Mesendoderm (in vitro differentiated cells): ENCODE data around the gene XXYLT1.

Experiments
- DNase-seq: peaks from one replicate; pipeline ENCODE4 v3.0.0; 2013
- H2AK5ac ChIP-seq: 2 replicates; pipeline ENCODE4 v1.6.1; 2013; ENCODE audit warnings: low read length, inconsistent platforms
- H2BK120ac ChIP-seq: 2 replicates; pipeline ENCODE4 v1.6.1; 2013; ENCODE audit warnings: low read depth, mild to moderate bottlenecking, low read length, moderate library complexity, mixed read lengths
- H2BK15ac ChIP-seq: replicated peaks from 2 replicates; pipeline ENCODE4 v1.6.1; 2013; ENCODE audit warnings: low read depth, mild to moderate bottlenecking, moderate library complexity
- H2BK5ac ChIP-seq: 2 replicates; pipeline ENCODE4 v1.6.1; 2013; ENCODE audit warnings: low read length, inconsistent platforms
- H3K18ac ChIP-seq: 2 replicates; pipeline ENCODE4 v1.6.1; 2013; ENCODE audit warnings: mild to moderate bottlenecking, low read length, mixed read lengths
- H3K23ac ChIP-seq: one replicate; pipeline ENCODE4 v1.6.1; 2013; ENCODE audit warnings: low read length
- H3K27ac ChIP-seq: 2 replicates; pipeline ENCODE4 v1.5.1; 2013; ENCODE audit warnings: low read depth, mild to moderate bottlenecking, inconsistent platforms, low read length, moderate library complexity
- H3K27me3 ChIP-seq: 2 replicates; pipeline ENCODE4 v1.6.1; 2013; ENCODE audit warnings: low read length, control low read depth, mild to moderate bottlenecking, inconsistent platforms; ENCODE audit not compliant: insufficient read depth, poor library complexity
- H3K36me3 ChIP-seq: 2 replicates; pipeline ENCODE4 v1.6.1; 2013; ENCODE audit warnings: low read length, inconsistent platforms; ENCODE audit not compliant: control insufficient read depth, insufficient read depth
- H3K4ac ChIP-seq: one replicate; pipeline ENCODE4 v1.6.1; 2013; ENCODE audit warnings: low read depth, mild to moderate bottlenecking, low read length, moderate library complexity
- H3K4me1 ChIP-seq: 2 replicates; pipeline ENCODE4 v1.6.1; 2013; ENCODE audit warnings: low read depth, low read length, inconsistent platforms; ENCODE audit not compliant: control insufficient read depth
- H3K4me2 ChIP-seq: 2 replicates; pipeline ENCODE4 v1.6.1; 2013; ENCODE audit warnings: low read length
- H3K4me3 ChIP-seq: 2 replicates; pipeline ENCODE4 v1.5.1; 2013; ENCODE audit warnings: mild to moderate bottlenecking, low read length
- H3K56ac ChIP-seq: one replicate; pipeline ENCODE4 v1.6.1; 2013; ENCODE audit warnings: low read length
- H3K79me1 ChIP-seq: 2 replicates; pipeline ENCODE4 v1.6.1; 2013; ENCODE audit warnings: low read length, inconsistent platforms
- H3K79me2 ChIP-seq: 2 replicates; pipeline ENCODE4 v1.6.1; 2013; ENCODE audit warnings: mild to moderate bottlenecking, low read length; ENCODE audit not compliant: control insufficient read depth, insufficient read depth
- H3K9ac ChIP-seq: 2 replicates; pipeline ENCODE4 v1.6.1; 2013; ENCODE audit warnings: low read length, inconsistent platforms
- H4K5ac ChIP-seq: one replicate; pipeline ENCODE4 v1.6.1; 2013; ENCODE audit warnings: low read length
- H4K8ac ChIP-seq: one replicate; pipeline ENCODE4 v1.6.1; 2013; ENCODE audit warnings: low read depth, mild to moderate bottlenecking, control low read depth, low read length, moderate library complexity
- WGBS: extraction: QIAGEN DNeasy Blood & Tissue Kit; methylation state at CpG from one replicate; pipeline ENCODE4 v1.1.7; 2013; ENCODE audit warnings: low lambda C conversion rate, missing lambda C conversion rate; ENCODE audit not compliant: insufficient coverage; ENCODE audit errors: extremely low coverage; 5-methylcytosine and 5-hydroxymethylcytosine counted together

The XXYLT1 gene

GRCh38 chr3:195212033-195212748, 58.8 kb downstream of the XXYLT1 start:
- H2BK15ac ChIP-seq: no peak overlapping the region
- H3K79me2 ChIP-seq: peaks cover 20% of the 10 kb centered on the region
- H3K36me3 ChIP-seq: no peaks in the 10 kb centered on the region
- no peak overlapping the region for H3K9ac ChIP-seq
- no peak overlapping the region for H3K4me2 ChIP-seq
- no peak overlapping the region for H4K8ac ChIP-seq
- no peak overlapping the region for H2BK5ac ChIP-seq
- H3K27me3 ChIP-seq: no peaks in the 10 kb centered on the region
- H4K5ac ChIP-seq: no peak overlapping the region
- H3K4ac ChIP-seq: no peak overlapping the region
- no peak overlapping the region for H3K27ac ChIP-seq
- no peak overlapping the region for H2AK5ac ChIP-seq
- WGBS: no CpG with 5 or more reads among the region's 22 CpGs
- H3K79me1 ChIP-seq: peaks cover 18% of the 10 kb centered on the region
- no peak overlapping the region for H2BK120ac ChIP-seq
- H3K4me1 ChIP-seq: peaks cover 4% of the 10 kb centered on the region
- H3K23ac ChIP-seq: no peak overlapping the region
- no peak overlapping the region for H3K4me3 ChIP-seq
- no peak overlapping the region for H3K18ac ChIP-seq
- H3K56ac ChIP-seq: no peak overlapping the region
- no peak for DNase-seq

- H3K4ac ChIP-seq: no peak overlapping the region
- H3K23ac ChIP-seq: no peak overlapping the region
- no peak overlapping the region for H2BK15ac ChIP-seq
- no peak overlapping the region for H3K4me3 ChIP-seq
- H3K27me3 ChIP-seq: no peaks in the 10 kb centered on the region
- no peaks in the 10 kb centered on the region for H3K36me3 ChIP-seq
- no peak overlapping the region for H4K5ac ChIP-seq
- no CpG with 5 or more reads among the region's 13 CpGs for WGBS
- no peak overlapping the region for H3K4me2 ChIP-seq
- no peak overlapping the region for H3K18ac ChIP-seq
- peaks cover 20% of the 10 kb centered on the region for H3K79me1 ChIP-seq
- H2BK120ac ChIP-seq: no peak overlapping the region
- H3K9ac ChIP-seq: no peak overlapping the region
- H2AK5ac ChIP-seq: no peak overlapping the region
- H3K27ac ChIP-seq: no peak overlapping the region
- no peak overlapping the region for H2BK5ac ChIP-seq
- H3K4me1 ChIP-seq: peaks cover 4% of the 10 kb centered on the region
- H3K56ac ChIP-seq: peak overlapping the region; percentile 38
- no peak for DNase-seq
- no peak overlapping the region for H4K8ac ChIP-seq
- peaks cover 22% of the 10 kb centered on the region for H3K79me2 ChIP-seq
Measured at GRCh38 chr3:195210266-195210973, 60.5 kb downstream of the XXYLT1 start.

- Histone ChIP-seq H4K8ac (no peak overlapping the region), H4K5ac (no peak overlapping the region), H3K4me1 (peaks cover 6% of the 10 kb centered on the region), H3K9ac (no peak overlapping the region), H3K27me3 (no peaks in the 10 kb centered on the region), H2BK120ac (no peak overlapping the region), H3K18ac (no peak overlapping the region), H3K4me2 (no peak overlapping the region), H2BK15ac (no peak overlapping the region), H3K56ac (peak overlapping the region; percentile 38), H3K36me3 (no peaks in the 10 kb centered on the region), H3K23ac (no peak overlapping the region), H2BK5ac (no peak overlapping the region), H3K4ac (no peak overlapping the region), H2AK5ac (no peak overlapping the region), H3K79me1 (peaks cover 20% of the 10 kb centered on the region), H3K27ac (no peak overlapping the region), H3K79me2 (peaks cover 22% of the 10 kb centered on the region), H3K4me3 (no peak overlapping the region)
- WGBS: no CpG with 5 or more reads among the region's 12 CpGs
- no peak for DNase-seq
Measured at GRCh38 chr3:195209847-195210265, 61.1 kb downstream of the XXYLT1 start.

- Histone ChIP-seq H3K23ac (peak overlapping the region; percentile 66), H3K27me3 (no peaks in the 10 kb centered on the region), H2BK15ac (no peak overlapping the region), H3K9ac (peak overlapping the region; percentile 24), H3K4me3 (no peak overlapping the region), H4K5ac (no peak overlapping the region), H2BK5ac (no peak overlapping the region), H3K4me1 (peaks cover 10% of the 10 kb centered on the region), H3K56ac (peak overlapping the region; percentile 58), H3K36me3 (no peaks in the 10 kb centered on the region), H3K4ac (peak overlapping the region; percentile 19), H3K79me2 (peaks cover 22% of the 10 kb centered on the region), H2AK5ac (no peak overlapping the region), H3K27ac (no peak overlapping the region), H2BK120ac (no peak overlapping the region), H3K4me2 (no peak overlapping the region), H3K79me1 (peaks cover 23% of the 10 kb centered on the region), H4K8ac (no peak overlapping the region), H3K18ac (no peak overlapping the region)
- DNase-seq: no peak
- whole genome bisulfite sequencing: no CpG with 5 or more reads among the region's 29 CpGs
Measured at GRCh38 chr3:195209083-195209846, 61.7 kb downstream of the XXYLT1 start.

GRCh38 chr3:195208631-195209030, 62.3 kb downstream of the XXYLT1 start:
- no CpG with 5 or more reads among the region's 7 CpGs for WGBS
- Histone ChIP-seq H2BK15ac (no peak overlapping the region), H3K4ac (no peak overlapping the region), H3K27me3 (no peaks in the 10 kb centered on the region), H2BK120ac (no peak overlapping the region), H2AK5ac (no peak overlapping the region), H3K36me3 (no peaks in the 10 kb centered on the region), H4K8ac (no peak overlapping the region), H4K5ac (no peak overlapping the region), H3K27ac (no peak overlapping the region), H3K18ac (no peak overlapping the region), H3K79me1 (peaks cover 21% of the 10 kb centered on the region), H3K23ac (peak overlapping the region; percentile 66), H3K79me2 (peaks cover 22% of the 10 kb centered on the region), H3K9ac (no peak overlapping the region), H3K4me2 (no peak overlapping the region), H2BK5ac (no peak overlapping the region), H3K4me1 (peaks cover 10% of the 10 kb centered on the region), H3K4me3 (no peak overlapping the region), H3K56ac (peak overlapping the region; percentile 58)
- DNase-seq: peak; percentile 46
